HG03571 (cell line): ENCODE measurements around the gene SUN1.
"Not testable (repeated sequence)": the region's sequence is repeated elsewhere in the genome, so short reads cannot be mapped to it uniquely, and the experiment has no call there.

ENCODE experiments used
- ATAC-seq: cut with Tn5 transposase; IDR thresholded peaks from one replicate; pipeline ENCODE4 v1.9.1; 2021; ENCODE audit not compliant: unreplicated experiment

Gene SUN1

DNA sequence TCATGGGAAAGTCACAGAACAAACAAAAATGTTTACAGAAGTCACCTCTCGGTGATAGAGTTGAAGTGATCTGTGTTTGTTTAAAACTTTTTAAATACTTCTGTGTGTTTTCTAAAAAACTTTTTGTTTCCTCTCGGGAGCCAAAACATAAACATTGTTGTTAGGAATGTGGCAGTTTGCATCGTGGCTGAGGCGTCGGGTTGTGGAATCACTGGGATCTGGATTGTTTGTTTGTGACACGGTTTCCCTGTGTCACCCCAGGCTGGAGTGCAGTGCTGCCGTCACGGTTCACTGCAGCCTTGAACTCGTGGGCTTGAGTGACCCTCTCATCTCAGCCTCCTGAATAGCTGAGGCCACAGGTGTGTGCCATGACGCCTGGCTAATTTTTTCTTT, 29.0 kb upstream of the SUN1 start:
- ATAC-seq: no peak

DNA sequence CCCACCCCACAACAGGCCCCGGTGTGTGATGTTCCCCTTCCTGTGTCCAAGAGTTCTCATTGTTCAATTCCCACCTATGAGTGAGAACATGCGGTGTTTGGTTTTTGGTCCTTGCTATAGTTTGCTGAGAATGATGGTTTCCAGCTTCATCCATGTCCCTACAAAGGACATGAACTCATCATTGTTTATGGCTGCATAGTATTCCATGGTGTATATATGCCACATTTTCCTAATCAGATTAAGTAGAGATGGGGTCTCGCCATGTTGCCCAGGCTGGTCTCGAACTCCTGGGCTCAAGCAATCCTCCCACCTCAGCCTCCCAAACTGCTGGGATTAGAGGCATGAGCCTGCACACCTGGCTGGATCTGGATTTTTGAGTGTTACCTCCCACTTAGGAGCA, 28.5 kb upstream of the SUN1 start:
- ATAC-seq: not testable (repeated sequence)

GRCh38 chr7:805261-805660, 27.0 kb upstream of the SUN1 start:
- ATAC-seq: no peak

- no peak for ATAC-seq
These were observed 16.7 kb upstream of the SUN1 start for GRCh38 chr7:815284-816216.

GRCh38 chr7:816300-816750, 16.0 kb upstream of the SUN1 start:
- peak; percentile 83 for ATAC-seq

- no peak for ATAC-seq
These were observed 15.3 kb upstream of the SUN1 start for GRCh38 chr7:816751-817671.

GRCh38 chr7:818031-818699, 14.1 kb upstream of the SUN1 start:
- ATAC-seq: no peak

GRCh38 chr7:820341-820740, 11.9 kb upstream of the SUN1 start:
- no peak for ATAC-seq

DNA sequence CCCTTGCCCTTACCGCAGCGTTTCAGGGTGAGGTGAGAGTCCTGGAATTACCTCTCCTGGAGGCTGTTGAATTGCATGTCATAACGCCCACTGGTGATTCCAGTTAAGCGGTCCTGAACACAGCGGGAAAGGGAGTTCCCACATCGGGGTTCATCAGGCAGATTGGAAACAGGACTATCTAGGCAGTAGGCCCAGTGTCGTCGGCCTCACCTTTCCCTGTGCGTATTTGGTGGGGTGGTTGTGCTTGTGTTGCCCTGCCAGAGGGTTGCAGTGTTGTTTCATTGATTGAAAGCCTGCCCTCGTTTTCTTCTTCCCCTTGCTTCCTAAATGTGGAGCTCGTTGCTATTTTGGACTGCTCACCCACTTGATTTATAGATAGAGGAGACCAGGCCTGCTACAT, 10.6 kb upstream of the SUN1 start:
- no peak for ATAC-seq

- no peak for ATAC-seq
These were observed 9.5 kb upstream of the SUN1 start for GRCh38 chr7:822692-823276.

- no peak for ATAC-seq
These were observed 8.6 kb upstream of the SUN1 start for GRCh38 chr7:823649-824048.

GRCh38 chr7:824081-824480, 8.2 kb upstream of the SUN1 start:
- ATAC-seq: no peak

- ATAC-seq: no peak
These were observed 7.6 kb upstream of the SUN1 start for GRCh38 chr7:824664-825063.

DNA sequence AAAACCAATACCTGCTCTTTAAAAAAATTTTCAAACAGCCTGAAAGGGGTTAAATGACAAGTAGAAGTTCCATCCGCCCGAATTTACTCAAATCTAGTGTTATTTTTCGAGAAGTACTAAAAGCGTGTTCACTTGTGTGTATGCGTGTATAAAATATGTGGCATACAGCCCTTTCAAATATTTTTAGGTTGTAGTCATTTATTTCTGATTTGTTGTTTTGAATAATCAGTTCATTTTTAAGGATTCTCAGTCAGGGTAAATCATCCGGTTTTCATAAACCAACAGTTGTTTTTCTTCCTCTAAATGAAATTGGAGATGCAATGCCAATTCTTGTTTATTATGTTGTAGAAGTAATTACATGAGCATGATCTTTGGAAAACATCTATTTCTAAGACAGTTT, 6.9 kb upstream of the SUN1 start:
- no peak for ATAC-seq

DNA sequence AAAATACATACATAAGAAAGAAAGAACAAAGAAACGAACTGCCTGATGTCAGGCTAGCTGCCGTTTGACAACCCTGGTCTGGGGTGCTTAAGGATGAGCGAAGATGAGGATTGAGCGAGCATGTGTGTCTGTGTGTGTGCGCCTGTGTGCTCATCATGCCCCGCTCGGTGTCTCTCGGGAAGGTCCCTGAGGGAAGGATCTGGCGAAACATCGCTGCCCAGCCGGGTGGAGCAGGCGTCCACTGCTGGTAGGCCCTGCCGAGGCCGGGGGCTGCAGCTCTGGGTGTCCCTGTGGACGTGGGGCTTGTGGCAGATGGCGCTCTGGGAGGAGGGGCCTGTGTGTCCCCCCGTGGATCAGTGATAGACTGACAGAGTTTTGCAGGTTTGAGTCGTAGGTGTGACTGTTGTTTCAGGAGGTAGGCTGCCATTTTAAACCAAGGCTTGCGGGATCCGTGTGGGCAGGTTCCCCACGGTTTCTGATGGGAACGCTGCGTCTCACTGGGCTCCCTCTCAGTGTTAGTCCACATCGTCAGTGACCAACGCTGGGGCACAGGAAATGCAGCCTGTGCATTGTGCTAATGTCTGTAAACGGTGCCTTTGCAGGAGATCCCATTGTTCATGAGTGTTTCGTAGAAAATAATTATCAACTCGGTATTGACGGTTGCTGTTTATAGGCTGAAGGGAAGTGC, 5.9 kb upstream of the SUN1 start:
- ATAC-seq: no peak

DNA sequence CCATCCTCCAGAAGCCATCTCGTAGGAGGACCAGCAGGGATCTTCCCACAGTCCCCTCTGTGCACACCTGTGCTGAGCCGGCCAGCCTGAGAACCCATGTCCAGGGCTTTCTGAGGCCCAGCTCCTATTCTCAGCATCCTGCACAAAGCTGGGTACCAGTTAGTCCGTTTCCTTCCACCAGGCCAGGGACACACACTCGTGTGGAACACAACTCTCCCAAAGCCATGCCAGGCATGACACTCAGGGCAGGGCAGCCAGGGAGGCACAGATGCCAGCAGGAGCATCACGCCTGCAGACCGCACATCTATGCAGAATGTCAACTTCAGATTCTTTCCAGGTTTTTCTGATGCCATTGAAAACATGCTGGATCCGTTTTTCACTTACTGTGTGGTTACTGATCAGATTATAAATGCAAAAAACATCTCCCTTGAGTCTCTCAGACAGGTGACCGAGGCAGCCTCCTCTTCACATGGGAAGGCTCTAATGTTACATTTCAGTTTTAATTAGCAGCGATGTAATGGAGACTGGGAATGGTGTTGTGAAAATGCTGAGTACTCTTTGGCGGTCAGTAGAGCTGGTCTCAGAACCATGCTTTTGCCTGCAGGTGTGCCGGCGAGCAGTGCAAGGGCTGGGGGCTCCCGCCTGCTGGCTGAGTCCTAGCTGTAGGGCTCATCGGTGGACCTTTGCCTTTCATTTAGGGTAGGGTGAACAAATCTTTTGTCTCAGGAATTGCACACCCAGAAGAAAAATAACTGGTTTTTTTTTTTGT, 3.3 kb upstream of the SUN1 start:
- no peak for ATAC-seq

DNA sequence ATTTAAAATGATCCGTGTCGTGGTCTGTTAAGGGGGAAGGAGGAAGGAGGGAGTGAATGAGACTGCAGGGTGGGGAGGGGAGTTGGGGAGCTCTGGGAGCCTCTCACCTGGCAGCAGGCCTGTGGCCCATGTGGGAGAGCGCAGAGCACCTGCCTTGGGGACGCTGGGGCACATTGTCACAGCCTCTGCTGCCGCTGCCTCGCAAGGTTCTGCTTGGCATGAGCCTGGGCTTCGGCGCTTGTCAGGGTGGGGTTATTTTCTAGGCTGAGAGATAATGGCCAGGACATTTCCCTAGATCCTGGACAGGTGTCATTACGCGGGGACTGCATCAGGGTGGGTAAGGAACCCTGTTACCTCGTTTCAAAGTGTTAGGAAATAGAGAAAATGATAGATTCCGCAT, 2.2 kb upstream of the SUN1 start:
- no peak for ATAC-seq

DNA sequence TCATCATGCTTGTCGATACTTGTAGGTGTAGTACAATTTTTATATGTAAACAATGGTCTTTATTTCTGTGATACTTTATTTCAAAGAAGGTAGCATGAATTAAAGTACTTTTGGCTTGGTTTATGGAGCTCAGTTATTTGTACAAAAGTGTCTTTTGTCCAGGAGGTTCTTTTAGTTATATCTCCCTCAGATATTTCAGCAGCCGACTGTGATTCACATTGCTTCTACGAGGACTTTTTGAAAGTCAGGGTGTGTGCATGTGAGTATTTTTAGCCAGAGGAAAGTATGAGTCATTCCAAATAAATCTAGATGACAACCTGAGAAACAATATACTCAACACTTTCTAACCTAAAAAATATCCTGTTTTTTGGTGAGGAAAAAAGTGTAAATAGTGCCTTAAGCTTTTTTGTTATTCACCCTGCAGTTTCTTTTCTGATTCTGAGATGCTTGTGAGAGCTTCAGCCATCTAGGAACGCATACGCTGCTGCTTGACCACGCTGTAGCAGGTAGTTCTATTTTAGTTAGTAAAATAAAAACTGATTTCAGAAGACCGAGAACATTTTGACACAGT, 595 bp upstream of the SUN1 start:
- peak; percentile 52 for ATAC-seq

DNA sequence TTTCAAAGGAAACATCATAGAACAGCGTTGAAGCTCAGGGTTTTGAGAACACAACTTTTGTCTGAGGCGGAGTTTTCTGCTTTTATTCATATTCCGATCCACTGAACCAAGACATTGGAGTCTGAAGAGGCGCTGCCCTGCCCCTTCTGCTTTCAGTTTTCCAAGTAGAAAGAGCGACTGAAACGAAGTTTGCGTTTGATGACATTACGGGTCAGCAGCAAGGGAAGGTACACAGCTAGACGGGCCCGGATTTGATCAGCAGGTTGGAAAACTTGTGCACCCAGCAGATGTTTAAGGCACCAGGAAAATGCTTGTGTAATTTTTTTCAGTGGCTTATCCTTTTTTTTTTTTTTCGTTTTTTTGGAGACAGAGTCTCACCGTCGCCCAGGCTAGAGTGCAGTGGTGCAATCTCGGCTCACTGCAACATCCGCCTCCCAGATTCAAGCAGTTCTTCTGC, 720 bp downstream of the SUN1 start:
- ATAC-seq: no peak
